B cell (primary cell): ENCODE results near the gene NKAIN2. TPM values are rescaled to one million over a fixed set of nuclear protein-coding genes. Genes with fewer than 3 reads are reported as not detected.

ENCODE experiments used
- ATAC-seq: fragments of 200-7000 bp; cut with Tn5 transposase; one replicate; pipeline ENCODE4 v1.10.0; 2021; ENCODE audit warnings: low read depth, mild to moderate bottlenecking, moderate number of reproducible peaks, moderate library complexity
- CTCF ChIA-PET: fragments of 350-600 bp; sonication (Branson Sonifier 250); formaldehyde crosslinking; loops from one replicate; lab custom pipeline; 2021; ENCODE audit warnings: antibody characterized with exemption, inconsistent platforms; lab: Charles Lee
- POLR2A ChIA-PET: fragments of 350-600 bp; sonication (Branson Sonifier 250); formaldehyde crosslinking; loops from one replicate; lab custom pipeline; 2021; ENCODE audit warnings: antibody characterized with exemption; lab: Charles Lee
- DNase-seq: peaks from one replicate; pipeline ENCODE4 v3.0.0; 2013
- H2AFZ ChIP-seq: 2 replicates; pipeline ENCODE4 v1.6.1; 2012; ENCODE audit warnings: mild to moderate bottlenecking, low read depth, low read length; ENCODE audit not compliant: insufficient read depth, poor library complexity, severe bottlenecking
- H3K27ac ChIP-seq, 2 donors: 1 replicate in 1 of 2; 2 replicates in 1 of 2; pipeline ENCODE4 v1.5.1; 2012 to 2013; ENCODE audit warnings: low read length in 2 of 2, mild to moderate bottlenecking in 2 of 2, moderate library complexity in 1 of 2
- H3K27me3 ChIP-seq, 4 experiments: fragments of 200-600 bp in 1 of 4; sonication (generic) in 1 of 4; replicated peaks in 1 of 4; 1 replicate in 2 of 4; 2 replicates in 2 of 4; pipeline versions ENCODE4 v1.6.1 to v1.7.0; 2013 to 2016; ENCODE audit warnings: low read length in 3 of 4, mild to moderate bottlenecking in 2 of 4, mixed read lengths in 1 of 4, moderate library complexity in 1 of 4; ENCODE audit not compliant: insufficient read depth in 4 of 4, control insufficient read depth in 3 of 4; ENCODE audit errors: control extremely low read depth in 1 of 4
- H3K36me3 ChIP-seq, 2 experiments: replicated peaks in 1 of 2; 1 replicate in 1 of 2; 2 replicates in 1 of 2; pipeline versions ENCODE4 v1.6.1 to v1.7.1; 2013; ENCODE audit warnings: low read length in 1 of 2; ENCODE audit not compliant: insufficient read depth in 2 of 2, control insufficient read depth in 1 of 2; ENCODE audit errors: control extremely low read depth in 1 of 2, extremely low read depth in 1 of 2
- H3K4me1 ChIP-seq, 2 donors: fragments of 200-600 bp in 1 of 2; sonication (generic) in 1 of 2; 1 replicate in 1 of 2; 2 replicates in 1 of 2; pipeline versions ENCODE4 v1.5.1 to v1.6.1; 2013 to 2017; ENCODE audit warnings: low read length in 2 of 2; ENCODE audit not compliant: control insufficient read depth in 2 of 2, insufficient read depth in 2 of 2
- H3K4me2 ChIP-seq: replicated peaks from 2 replicates; pipeline ENCODE3; 2012; ENCODE audit warnings: mild to moderate bottlenecking, low read depth, low read length; ENCODE audit not compliant: poor library complexity, severe bottlenecking
- H3K4me3 ChIP-seq, 5 experiments: fragments of 200-600 bp in 1 of 5; sonication (generic) in 1 of 5; 1 replicate in 3 of 5; 2 replicates in 2 of 5; pipeline versions ENCODE4 v1.5.1 to v1.7.0; 2011 to 2016; ENCODE audit warnings: low read length in 4 of 5, mild to moderate bottlenecking in 4 of 5, low read depth in 2 of 5, control low read depth in 1 of 5, moderate library complexity in 1 of 5; ENCODE audit not compliant: insufficient read depth in 1 of 5; ENCODE audit errors: control extremely low read depth in 1 of 5, extremely low read depth in 1 of 5
- H3K79me2 ChIP-seq: fragments of 200-600 bp; sonication (generic); one replicate; pipeline ENCODE4 v1.6.0; 2016; ENCODE audit warnings: low read length; ENCODE audit not compliant: control insufficient read depth, insufficient read depth
- H3K9ac ChIP-seq: fragments of 200-600 bp; sonication (generic); 2 replicates; pipeline ENCODE4 v1.6.1; 2017; ENCODE audit warnings: mild to moderate bottlenecking, low read length, moderate library complexity
- H3K9me3 ChIP-seq, 3 donors: one replicate each; pipeline versions ENCODE4 v1.6.1 to v1.7.1; 2013; ENCODE audit warnings: low read length in 2 of 3; ENCODE audit not compliant: control insufficient read depth in 2 of 3, insufficient read depth in 1 of 3; ENCODE audit errors: control extremely low read depth in 1 of 3
- H4K20me1 ChIP-seq: 2 replicates; pipeline ENCODE4 v1.6.0; 2012; ENCODE audit warnings: mild to moderate bottlenecking, low read length; ENCODE audit not compliant: insufficient read depth, control insufficient read depth, poor library complexity, severe bottlenecking
- H3K27ac Mint-ChIP-seq: one replicate; pipeline ENCODE4 v1.8.0; 2021; ENCODE audit warnings: mixed read lengths
- H3K27me3 Mint-ChIP-seq: one replicate; pipeline ENCODE4 v1.8.0; 2021; ENCODE audit warnings: mixed read lengths
- H3K4me1 Mint-ChIP-seq: one replicate; pipeline ENCODE4 v1.8.0; 2021; ENCODE audit warnings: mixed read lengths
- H3K4me3 Mint-ChIP-seq: one replicate; pipeline ENCODE4 v1.8.0; 2021; ENCODE audit warnings: mixed read lengths
- H3K9me3 Mint-ChIP-seq: one replicate; pipeline ENCODE4 v1.8.0; 2022; ENCODE audit warnings: mixed read lengths; ENCODE audit not compliant: insufficient read depth
- EZH2 ChIP-seq: IDR thresholded peaks from 2 replicates; pipeline ENCODE4 v1.6.1; 2012; ENCODE audit warnings: borderline replicate concordance, low read depth, mild to moderate bottlenecking, moderate library complexity, low read length; ENCODE audit not compliant: insufficient read depth, poor library complexity, severe bottlenecking
- WGBS: methylation state at CpG from one replicate; pipeline ENCODE4 v1.1.5; 2013; ENCODE audit warnings: missing lambda C conversion rate; ENCODE audit not compliant: insufficient coverage; 5-methylcytosine and 5-hydroxymethylcytosine counted together
- intact Hi-C: fragments of 100-400 bp; cut with micrococcal nuclease; formaldehyde crosslinking; loops from one replicate; pipeline ENCODE4 v1.10.0; 2022
- polyA plus RNA-seq: library from polyadenylated mRNA; depleted of rRNA; stranded (reverse); fragments of >200 nt; gene quantifications from 2 replicates; pipeline ENCODE4 v1.2.3, GENCODE V29; 2012
- total RNA-seq, 2 donors: library from RNA; stranded (reverse); fragments of 120-200 nt in 1 of 2; gene quantifications; 1 replicate in 1 of 2; 2 replicates in 1 of 2; pipeline versions ENCODE4 v1.2.3 to v1.2.4, GENCODE V29; 2013 to 2022
- TF ChIP-seq, protein P1 (sequence below): fragments of 200-600 bp; IDR thresholded peaks from one replicate; pipeline ENCODE4 v1.8.0; 2022; ENCODE audit warnings: antibody characterized with exemption, mild to moderate bottlenecking

Gene NKAIN2
- total and polyA plus RNA-seq, 2 donors (not counting 1 experiment from before 2014, with no cell fraction given) = not detected

DNA sequence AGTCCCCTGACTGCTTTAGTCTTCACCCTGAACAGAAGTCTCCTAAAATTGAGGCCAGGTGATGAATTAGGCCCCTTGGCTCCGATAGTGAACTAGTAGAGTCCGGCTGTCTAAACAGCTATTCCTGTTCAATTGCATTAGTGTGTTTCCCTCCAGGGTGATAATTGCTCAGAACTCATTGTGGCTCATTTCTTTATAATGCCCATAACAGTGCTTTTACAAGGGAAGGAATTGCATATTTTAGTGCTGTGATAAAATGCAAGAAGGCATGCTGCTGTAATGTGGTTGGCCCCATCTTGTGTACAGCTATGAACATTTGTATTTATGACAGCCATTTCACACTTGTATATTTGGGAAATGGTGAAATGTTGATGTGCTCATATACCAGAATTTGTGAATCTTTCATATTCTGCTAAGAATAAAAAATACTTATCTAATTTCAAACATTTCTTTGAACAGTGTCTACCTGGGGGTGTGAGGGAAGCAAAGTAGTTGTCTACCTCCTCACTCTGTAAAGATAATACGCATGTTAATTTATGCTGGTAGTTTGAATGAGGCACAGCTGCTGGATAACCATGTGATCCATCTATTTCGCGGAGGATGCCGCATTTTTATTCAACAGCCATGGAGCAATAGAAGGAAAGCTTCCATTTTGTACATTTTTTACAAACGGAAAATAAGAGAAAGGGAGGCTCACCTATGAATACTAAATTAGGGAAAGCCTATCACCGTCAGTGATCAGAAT, 451.4 kb downstream of the NKAIN2 start:
- H3K36me3 ChIP-seq = no peaks in the 10 kb centered on the region
- no peak overlapping the region for H3K4me3 ChIP-seq
- H3K27me3 ChIP-seq = no peaks in the 10 kb centered on the region
- intact Hi-C loops = no loop called here
- no peak for TF ChIP-seq EZH2
- TF ChIP-seq, protein P1, sequence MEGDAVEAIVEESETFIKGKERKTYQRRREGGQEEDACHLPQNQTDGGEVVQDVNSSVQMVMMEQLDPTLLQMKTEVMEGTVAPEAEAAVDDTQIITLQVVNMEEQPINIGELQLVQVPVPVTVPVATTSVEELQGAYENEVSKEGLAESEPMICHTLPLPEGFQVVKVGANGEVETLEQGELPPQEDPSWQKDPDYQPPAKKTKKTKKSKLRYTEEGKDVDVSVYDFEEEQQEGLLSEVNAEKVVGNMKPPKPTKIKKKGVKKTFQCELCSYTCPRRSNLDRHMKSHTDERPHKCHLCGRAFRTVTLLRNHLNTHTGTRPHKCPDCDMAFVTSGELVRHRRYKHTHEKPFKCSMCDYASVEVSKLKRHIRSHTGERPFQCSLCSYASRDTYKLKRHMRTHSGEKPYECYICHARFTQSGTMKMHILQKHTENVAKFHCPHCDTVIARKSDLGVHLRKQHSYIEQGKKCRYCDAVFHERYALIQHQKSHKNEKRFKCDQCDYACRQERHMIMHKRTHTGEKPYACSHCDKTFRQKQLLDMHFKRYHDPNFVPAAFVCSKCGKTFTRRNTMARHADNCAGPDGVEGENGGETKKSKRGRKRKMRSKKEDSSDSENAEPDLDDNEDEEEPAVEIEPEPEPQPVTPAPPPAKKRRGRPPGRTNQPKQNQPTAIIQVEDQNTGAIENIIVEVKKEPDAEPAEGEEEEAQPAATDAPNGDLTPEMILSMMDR = no peak
- no peak for ATAC-seq
- H3K9ac ChIP-seq = no peak overlapping the region
- H3K79me2 ChIP-seq = no peaks in the 10 kb centered on the region
- H3K27ac ChIP-seq = no peak overlapping the region
- DNase-seq = no peak
- POLR2A ChIA-PET = no interaction called here
- Mint-ChIP-seq H3K4me3 (no peak overlapping the region), H3K27me3 (no peaks in the 10 kb centered on the region), H3K4me1 (no peaks in the 10 kb centered on the region), H3K9me3 (no peaks in the 10 kb centered on the region), H3K27ac (no peak overlapping the region)
- H3K4me2 ChIP-seq = no peak overlapping the region
- H3K9me3 ChIP-seq = no peaks in the 10 kb centered on the region
- no peaks in the 10 kb centered on the region for H4K20me1 ChIP-seq
- CTCF ChIA-PET = no interaction called here
- WGBS = 93% methylated on average over 5 of the region's 8 CpGs
- no peaks in the 10 kb centered on the region for H3K4me1 ChIP-seq
- no peak overlapping the region for H2AFZ ChIP-seq

DNA sequence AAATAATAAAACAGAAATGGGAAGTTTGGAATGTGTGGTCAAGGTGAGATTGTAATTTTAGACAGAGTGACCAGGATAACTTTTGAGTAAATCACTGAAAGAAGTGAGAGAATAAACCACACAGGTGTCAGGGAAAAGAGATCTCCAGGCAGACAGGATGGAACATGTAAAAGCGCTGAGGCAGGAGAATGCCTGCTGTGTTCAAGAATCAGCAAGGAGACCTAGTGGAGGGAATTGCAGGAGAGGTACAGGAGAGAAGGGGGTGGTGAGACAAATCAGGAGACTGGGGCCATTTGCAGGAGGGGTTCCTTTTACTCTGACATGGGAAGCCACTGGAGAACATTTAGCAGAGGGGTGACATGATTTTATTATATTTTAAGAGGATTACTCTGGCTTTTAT, 456.7 kb downstream of the NKAIN2 start:
- ATAC-seq = no peak
- Histone ChIP-seq H3K27me3 (no peaks in the 10 kb centered on the region), H3K79me2 (no peaks in the 10 kb centered on the region), H3K27ac (no peak overlapping the region), H4K20me1 (no peaks in the 10 kb centered on the region), H3K4me2 (no peak overlapping the region), H3K9ac (no peak overlapping the region), H3K4me3 (no peak overlapping the region), H3K9me3 (no peaks in the 10 kb centered on the region), H3K4me1 (no peaks in the 10 kb centered on the region), H2AFZ (no peak overlapping the region), H3K36me3 (no peaks in the 10 kb centered on the region)
- Mint-ChIP-seq H3K27me3 (no peaks in the 10 kb centered on the region), H3K4me1 (no peaks in the 10 kb centered on the region), H3K27ac (no peak overlapping the region), H3K9me3 (no peaks in the 10 kb centered on the region), H3K4me3 (no peak overlapping the region)
- ChIA-PET POLR2A (no interaction called here), CTCF (no interaction called here)
- WGBS = 100% methylated on average over 1 of the region's 1 CpG
- DNase-seq = no peak
- intact Hi-C loops = no loop called here
- TF ChIP-seq EZH2 = no peak
- TF ChIP-seq, protein P1 = no peak
